Esophagus squamous epithelium (tissue), 5 donors: ENCODE data around the gene ELMO2. TPM values are rescaled to one million over a fixed set of nuclear protein-coding genes. Genes with fewer than 3 reads are reported as not detected.

ENCODE experiments used
- DNase-seq: peaks from one replicate; lab custom pipeline; 2025; lab: John Stamatoyannopoulos, UW
- H3K27ac ChIP-seq, 4 donors: fragments of 200-600 bp; sonication (generic); one replicate each; pipeline ENCODE4 v1.5.1; 2016 to 2019; ENCODE audit warnings: mild to moderate bottlenecking in 1 of 4
- H3K27me3 ChIP-seq, 4 donors: fragments of 200-600 bp; sonication (generic); 1 replicate in 3 of 4; 2 replicates in 1 of 4; pipeline versions ENCODE4 v1.5.1 to v1.6.0; 2017 to 2021; ENCODE audit warnings: antibody characterized with exemption in 1 of 4
- H3K36me3 ChIP-seq, 3 donors: fragments of 200-600 bp; sonication (generic); one replicate each; pipeline ENCODE4 v1.5.1; 2016 to 2019
- H3K4me1 ChIP-seq, 3 donors: fragments of 200-600 bp; sonication (generic); one replicate each; pipeline ENCODE4 v1.5.1; 2017 to 2019
- H3K4me3 ChIP-seq, 4 donors: fragments of 200-600 bp; sonication (generic); 1 replicate in 3 of 4; 2 replicates in 1 of 4; pipeline ENCODE4 v1.5.1; 2016 to 2019; ENCODE audit warnings: mild to moderate bottlenecking in 2 of 4, moderate library complexity in 1 of 4
- H3K9me3 ChIP-seq, 3 donors: fragments of 200-600 bp; sonication (generic); one replicate each; pipeline ENCODE4 v1.5.1; 2016 to 2019
- POLR2A ChIP-seq, 4 donors: fragments of 450-650 bp; IDR thresholded peaks; one replicate each; pipeline ENCODE4 v1.6.1; 2017; ENCODE audit warnings: antibody characterized with exemption in 4 of 4, mild to moderate bottlenecking in 4 of 4, moderate library complexity in 3 of 4
- WGBS, 2 donors: methylation state at CpG; one replicate each; pipeline ENCODE4 v1.1.5; 2018; 5-methylcytosine and 5-hydroxymethylcytosine counted together
- intact Hi-C: fragments of 100-400 bp; cut with DNase I; formaldehyde crosslinking; loops from one replicate; pipeline ENCODE4 v1.15.0; 2022
- total RNA-seq, 4 donors: library from RNA; depleted of rRNA; stranded (reverse); fragments of >200 nt; gene quantifications; one replicate each; pipeline ENCODE4 v1.1.0, GENCODE V29; 2016
- TF ChIP-seq, protein P1 (sequence below), 6 experiments: fragments of 450-650 bp in 4 of 6; fragments of 200-600 bp in 2 of 6; sonication (generic) in 2 of 6; IDR thresholded peaks; one replicate each; pipeline ENCODE4 v1.5.1; 2016 to 2019; ENCODE audit warnings: antibody characterized with exemption in 6 of 6, mild to moderate bottlenecking in 4 of 6, moderate library complexity in 4 of 6
- donor health status: DM: yes; HTN: yes; CAD: no.

Gene ELMO2
- total RNA-seq, 4 donors from 2014 or later = 27.5 to 38.0 (median 37.0) TPM

DNA sequence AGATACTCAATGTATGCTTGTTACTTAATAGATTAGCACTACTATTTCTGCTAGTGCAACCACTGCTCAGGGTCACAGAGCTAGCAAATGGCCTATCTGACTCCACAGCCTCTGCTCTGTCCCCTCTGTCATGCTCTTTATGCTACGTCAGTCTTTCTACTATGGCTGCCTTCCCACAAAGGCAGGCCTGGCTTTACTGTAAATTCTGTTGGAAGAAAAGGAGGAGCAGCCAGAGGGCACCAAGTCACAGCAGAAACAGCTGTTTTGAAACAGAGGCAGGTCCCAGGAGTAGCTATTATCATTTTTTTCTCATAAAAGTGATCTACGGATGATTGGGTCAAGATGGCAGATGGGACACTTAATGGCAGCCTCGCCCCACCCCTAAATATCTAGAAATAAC lies 10.0 kb upstream of the ELMO2 start:
- Histone ChIP-seq H3K27me3 (peaks cover 0 to 25% (median 0%) of the 10 kb centered on the region in 4 donors), H3K27ac (no peak overlapping the region), H3K36me3 (no peaks in the 10 kb centered on the region), H3K4me1 (no peaks in the 10 kb centered on the region), H3K4me3 (no peak overlapping the region), H3K9me3 (no peaks in the 10 kb centered on the region)
- no peak for DNase-seq
- intact Hi-C loops = no loop called here
- 74 to 83% methylated on average over 3 of the region's 3 CpGs for WGBS, 2 donors
- TF ChIP-seq, protein P1, sequence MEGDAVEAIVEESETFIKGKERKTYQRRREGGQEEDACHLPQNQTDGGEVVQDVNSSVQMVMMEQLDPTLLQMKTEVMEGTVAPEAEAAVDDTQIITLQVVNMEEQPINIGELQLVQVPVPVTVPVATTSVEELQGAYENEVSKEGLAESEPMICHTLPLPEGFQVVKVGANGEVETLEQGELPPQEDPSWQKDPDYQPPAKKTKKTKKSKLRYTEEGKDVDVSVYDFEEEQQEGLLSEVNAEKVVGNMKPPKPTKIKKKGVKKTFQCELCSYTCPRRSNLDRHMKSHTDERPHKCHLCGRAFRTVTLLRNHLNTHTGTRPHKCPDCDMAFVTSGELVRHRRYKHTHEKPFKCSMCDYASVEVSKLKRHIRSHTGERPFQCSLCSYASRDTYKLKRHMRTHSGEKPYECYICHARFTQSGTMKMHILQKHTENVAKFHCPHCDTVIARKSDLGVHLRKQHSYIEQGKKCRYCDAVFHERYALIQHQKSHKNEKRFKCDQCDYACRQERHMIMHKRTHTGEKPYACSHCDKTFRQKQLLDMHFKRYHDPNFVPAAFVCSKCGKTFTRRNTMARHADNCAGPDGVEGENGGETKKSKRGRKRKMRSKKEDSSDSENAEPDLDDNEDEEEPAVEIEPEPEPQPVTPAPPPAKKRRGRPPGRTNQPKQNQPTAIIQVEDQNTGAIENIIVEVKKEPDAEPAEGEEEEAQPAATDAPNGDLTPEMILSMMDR (IDR thresholded peaks at IDR 0.05) = no peak
- TF ChIP-seq POLR2A (IDR thresholded peaks at IDR 0.05) = no peak

DNA sequence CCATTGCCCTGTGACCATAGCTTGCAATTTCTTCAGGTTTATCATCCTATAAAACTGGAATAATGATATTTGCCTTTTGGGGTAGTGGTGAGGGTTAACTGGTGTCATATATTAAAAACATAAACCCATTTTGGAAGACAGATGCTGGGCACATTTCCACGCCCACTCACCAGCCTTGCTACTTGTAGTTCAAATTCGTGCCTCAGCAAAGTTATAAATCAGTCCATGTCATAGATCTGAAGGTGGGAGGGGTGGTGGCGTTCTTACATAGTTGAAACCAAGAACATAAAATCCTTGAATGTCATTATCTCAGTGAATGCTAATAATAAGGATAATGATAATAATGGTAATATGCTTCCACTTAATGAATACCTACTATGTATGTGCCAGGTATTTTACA lies 9.4 kb upstream of the ELMO2 start:
- DNase-seq = no peak
- intact Hi-C loops = no loop called here
- 49 to 54% methylated on average over 3 of the region's 3 CpGs for WGBS, 2 donors
- Histone ChIP-seq H3K36me3 (no peaks in the 10 kb centered on the region), H3K27ac (no peak overlapping the region), H3K4me1 (peaks cover 0 to 2% (median 0%) of the 10 kb centered on the region in 3 donors), H3K27me3 (peaks cover 0 to 25% (median 0%) of the 10 kb centered on the region in 4 donors), H3K9me3 (no peaks in the 10 kb centered on the region), H3K4me3 (no peak overlapping the region)
- TF ChIP-seq, protein P1 (IDR thresholded peaks at IDR 0.05) = no peak
- TF ChIP-seq POLR2A (IDR thresholded peaks at IDR 0.05) = no peak

DNA sequence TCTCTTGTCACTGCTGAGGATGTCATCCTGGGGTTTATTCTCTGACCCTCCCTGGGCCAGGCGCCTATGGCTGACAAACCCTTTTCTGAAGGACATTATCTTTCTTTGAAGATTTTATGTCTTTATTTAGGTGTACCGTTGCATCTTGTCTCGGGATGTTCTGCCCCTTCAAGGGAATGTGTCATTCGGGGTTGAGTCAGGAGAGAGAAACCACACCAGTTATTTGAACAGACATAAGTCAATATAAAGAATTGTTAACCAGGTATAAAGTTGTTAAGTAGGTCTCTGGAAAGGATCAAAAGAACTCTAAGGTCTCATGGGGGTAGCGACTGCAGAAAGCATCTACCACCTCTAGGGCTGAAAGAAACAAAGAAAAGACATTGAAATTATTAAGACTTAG lies 8.2 kb upstream of the ELMO2 start:
- TF ChIP-seq, protein P1 (IDR thresholded peaks at IDR 0.05) = no peak
- no peak for TF ChIP-seq POLR2A (IDR thresholded peaks at IDR 0.05)
- no peak for DNase-seq
- no peaks in the 10 kb centered on the region for H3K9me3 ChIP-seq
- H3K36me3 ChIP-seq = no peaks in the 10 kb centered on the region
- peaks cover 0 to 25% (median 0%) of the 10 kb centered on the region in 4 donors for H3K27me3 ChIP-seq
- H3K4me1 ChIP-seq = peaks cover 0 to 6% (median 0%) of the 10 kb centered on the region in 3 donors
- H3K27ac ChIP-seq = no peak overlapping the region
- WGBS, 2 donors = 36 to 58% methylated on average over 5 of the region's 5 CpGs
- intact Hi-C loops = no loop called here
- no peak overlapping the region for H3K4me3 ChIP-seq

DNA sequence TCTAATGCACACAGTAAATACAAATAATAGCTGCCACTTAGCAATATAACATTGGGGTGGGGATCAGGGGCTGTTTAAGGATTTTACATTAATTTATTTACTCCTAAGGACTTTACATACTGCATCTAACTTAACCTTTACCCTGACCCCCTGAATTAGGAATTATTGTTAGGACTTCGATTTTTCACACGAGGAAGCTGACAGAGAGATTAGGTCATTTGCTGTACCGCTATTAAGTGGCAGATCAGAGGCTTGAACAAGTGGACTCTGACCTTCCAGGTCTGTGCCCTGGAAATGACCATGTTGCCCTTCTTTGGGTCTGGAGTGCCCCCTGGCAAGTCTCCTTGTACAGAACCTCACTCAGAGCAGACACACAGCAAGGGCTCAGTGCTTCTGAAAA lies 5.2 kb upstream of the ELMO2 start:
- TF ChIP-seq, protein P1 (IDR thresholded peaks at IDR 0.05) = no peak
- no peak for TF ChIP-seq POLR2A (IDR thresholded peaks at IDR 0.05)
- no peaks in the 10 kb centered on the region for H3K36me3 ChIP-seq
- H3K4me1 ChIP-seq = peaks cover 7 to 24% (median 9%) of the 10 kb centered on the region in 3 donors
- 81 to 94% methylated on average over 3 of the region's 3 CpGs for WGBS, 2 donors
- no peaks in the 10 kb centered on the region for H3K9me3 ChIP-seq
- peaks cover 0 to 22% (median 0%) of the 10 kb centered on the region in 4 donors for H3K27me3 ChIP-seq
- H3K27ac ChIP-seq = no peak overlapping the region
- DNase-seq = no peak
- H3K4me3 ChIP-seq = no peak overlapping the region
- intact Hi-C loops = no loop called here

DNA sequence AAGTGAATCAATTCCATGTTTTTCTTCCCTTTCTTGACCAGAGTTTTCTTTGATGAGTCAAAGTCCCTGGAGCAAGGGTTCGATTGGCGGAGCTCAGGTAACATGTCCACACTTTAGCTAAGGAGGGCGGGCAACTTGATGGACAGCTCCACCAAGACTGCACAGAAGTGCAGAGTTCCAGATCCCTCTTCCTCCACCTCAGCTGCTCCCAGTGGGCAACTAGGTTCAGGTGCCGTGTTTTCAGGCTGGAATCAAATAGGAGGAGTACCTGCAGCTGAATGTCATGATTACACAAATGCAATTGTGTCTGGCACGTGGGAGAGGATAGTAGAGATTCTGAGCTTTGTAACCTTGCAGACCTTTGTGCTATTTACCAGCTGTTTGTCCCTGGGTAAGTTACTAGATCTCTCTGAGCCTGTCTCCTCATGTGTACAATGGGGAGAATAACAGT lies 1.9 kb upstream of the ELMO2 start:
- Histone ChIP-seq H3K4me1 (peaks cover 7 to 50% (median 24%) of the 10 kb centered on the region in 3 donors), H3K4me3 (no peak overlapping the region), H3K27me3 (no peaks in the 10 kb centered on the region), H3K27ac (no peak overlapping the region), H3K9me3 (no peaks in the 10 kb centered on the region), H3K36me3 (no peaks in the 10 kb centered on the region)
- intact Hi-C loops = no loop called here
- TF ChIP-seq, protein P1 (IDR thresholded peaks at IDR 0.05) = no peak
- TF ChIP-seq POLR2A (IDR thresholded peaks at IDR 0.05) = no peak
- no peak for DNase-seq
- 44 to 55% methylated on average over 4 to 5 of the region's 5 CpGs for WGBS, 2 donors
